ENCODE results near the gene AAGAB. TPM values are rescaled to one million over a fixed set of nuclear protein-coding genes. Genes with fewer than 3 reads are reported as not detected.

The AAGAB gene
- total RNA-seq, 2 experiments from 2014 or later, result 42.6 to 51.2 TPM

DNA sequence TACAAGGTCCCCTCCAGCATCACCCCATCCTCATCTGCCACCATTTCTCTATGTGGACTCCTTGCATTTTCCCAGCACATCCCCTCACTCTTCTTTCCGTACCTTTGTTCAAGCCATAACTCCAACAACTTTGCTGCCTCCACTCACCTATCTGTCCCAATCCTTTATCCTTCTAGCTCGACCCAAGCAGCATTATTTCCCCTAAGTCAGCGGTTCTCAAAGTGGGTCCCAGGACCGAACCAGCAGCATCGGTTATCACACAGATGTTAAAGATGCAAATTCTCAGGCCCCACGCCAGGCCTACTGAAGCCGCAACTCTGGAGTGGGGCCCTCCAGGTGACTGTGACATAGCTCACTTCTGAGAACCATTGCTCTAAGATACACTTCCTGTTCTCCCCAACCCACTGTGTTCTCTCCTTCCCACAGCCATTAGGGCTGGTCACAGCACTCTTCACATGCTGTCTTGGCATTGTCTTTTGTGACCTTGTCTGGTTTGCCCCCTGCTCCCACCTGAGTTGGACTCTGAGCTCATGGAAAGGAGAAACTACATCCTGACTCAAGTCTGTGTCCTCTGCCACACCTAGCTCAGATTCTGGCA lies 56.2 kb downstream of the AAGAB start:
- H3K27ac Mint-ChIP-seq, result peak overlapping the region; percentile 21
- H3K27me3 Mint-ChIP-seq, result no peaks in the 10 kb centered on the region
- TF ChIP-seq, protein P1, sequence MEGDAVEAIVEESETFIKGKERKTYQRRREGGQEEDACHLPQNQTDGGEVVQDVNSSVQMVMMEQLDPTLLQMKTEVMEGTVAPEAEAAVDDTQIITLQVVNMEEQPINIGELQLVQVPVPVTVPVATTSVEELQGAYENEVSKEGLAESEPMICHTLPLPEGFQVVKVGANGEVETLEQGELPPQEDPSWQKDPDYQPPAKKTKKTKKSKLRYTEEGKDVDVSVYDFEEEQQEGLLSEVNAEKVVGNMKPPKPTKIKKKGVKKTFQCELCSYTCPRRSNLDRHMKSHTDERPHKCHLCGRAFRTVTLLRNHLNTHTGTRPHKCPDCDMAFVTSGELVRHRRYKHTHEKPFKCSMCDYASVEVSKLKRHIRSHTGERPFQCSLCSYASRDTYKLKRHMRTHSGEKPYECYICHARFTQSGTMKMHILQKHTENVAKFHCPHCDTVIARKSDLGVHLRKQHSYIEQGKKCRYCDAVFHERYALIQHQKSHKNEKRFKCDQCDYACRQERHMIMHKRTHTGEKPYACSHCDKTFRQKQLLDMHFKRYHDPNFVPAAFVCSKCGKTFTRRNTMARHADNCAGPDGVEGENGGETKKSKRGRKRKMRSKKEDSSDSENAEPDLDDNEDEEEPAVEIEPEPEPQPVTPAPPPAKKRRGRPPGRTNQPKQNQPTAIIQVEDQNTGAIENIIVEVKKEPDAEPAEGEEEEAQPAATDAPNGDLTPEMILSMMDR (IDR thresholded peaks at IDR 0.05), result no peak
- peaks cover 49% of the 10 kb centered on the region for H3K36me3 Mint-ChIP-seq (ENCODE audit: low read depth)
- peaks cover 5% of the 10 kb centered on the region for H3K4me1 Mint-ChIP-seq (ENCODE audit: low read depth)
- DNase-seq (no peak), ATAC-seq (no peak)
- intact Hi-C loops (cut with micrococcal nuclease), result no loop called here
- CTCF ChIA-PET, result interaction anchor here (1.3 kb wide), 1 partner anchor 11 kb away, joined by 3 read pairs; no protein-coding TSS in a partner anchor
- H3K4me3 Mint-ChIP-seq, result no peak overlapping the region
- POLR2A ChIA-PET, result no interaction called here
- H3K9me3 Mint-ChIP-seq, result no peaks in the 10 kb centered on the region

DNA sequence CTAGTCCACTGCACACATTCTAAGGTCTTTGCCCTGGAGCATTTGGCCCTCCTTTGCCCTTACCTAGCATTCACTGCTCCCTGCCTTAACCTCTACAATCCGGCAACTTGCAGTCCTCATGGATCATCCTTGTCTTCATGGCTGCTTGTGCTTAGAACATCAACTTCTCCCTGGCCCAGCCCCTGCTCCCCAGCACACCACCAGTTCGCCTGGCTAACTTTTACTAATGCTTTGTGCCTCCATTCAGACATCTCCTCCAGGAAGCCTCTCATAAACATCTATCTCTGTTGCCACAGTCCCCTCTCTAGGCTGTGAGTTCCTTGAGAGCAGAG lies 57.1 kb downstream of the AAGAB start:
- no peak overlapping the region for H3K4me3 Mint-ChIP-seq
- H3K36me3 Mint-ChIP-seq (ENCODE audit: low read depth), result peaks cover 47% of the 10 kb centered on the region
- peak overlapping the region; percentile 9 for H3K27ac Mint-ChIP-seq
- ChIA-PET CTCF (no interaction called here), POLR2A (no interaction called here)
- H3K27me3 Mint-ChIP-seq, result no peaks in the 10 kb centered on the region
- TF ChIP-seq, protein P1 (IDR thresholded peaks at IDR 0.05), result no peak
- ATAC-seq, result no peak
- no peak for DNase-seq
- H3K4me1 Mint-ChIP-seq (ENCODE audit: low read depth), result peaks cover 8% of the 10 kb centered on the region
- intact Hi-C loops (cut with micrococcal nuclease), result no loop called here
- H3K9me3 Mint-ChIP-seq, result no peaks in the 10 kb centered on the region

DNA sequence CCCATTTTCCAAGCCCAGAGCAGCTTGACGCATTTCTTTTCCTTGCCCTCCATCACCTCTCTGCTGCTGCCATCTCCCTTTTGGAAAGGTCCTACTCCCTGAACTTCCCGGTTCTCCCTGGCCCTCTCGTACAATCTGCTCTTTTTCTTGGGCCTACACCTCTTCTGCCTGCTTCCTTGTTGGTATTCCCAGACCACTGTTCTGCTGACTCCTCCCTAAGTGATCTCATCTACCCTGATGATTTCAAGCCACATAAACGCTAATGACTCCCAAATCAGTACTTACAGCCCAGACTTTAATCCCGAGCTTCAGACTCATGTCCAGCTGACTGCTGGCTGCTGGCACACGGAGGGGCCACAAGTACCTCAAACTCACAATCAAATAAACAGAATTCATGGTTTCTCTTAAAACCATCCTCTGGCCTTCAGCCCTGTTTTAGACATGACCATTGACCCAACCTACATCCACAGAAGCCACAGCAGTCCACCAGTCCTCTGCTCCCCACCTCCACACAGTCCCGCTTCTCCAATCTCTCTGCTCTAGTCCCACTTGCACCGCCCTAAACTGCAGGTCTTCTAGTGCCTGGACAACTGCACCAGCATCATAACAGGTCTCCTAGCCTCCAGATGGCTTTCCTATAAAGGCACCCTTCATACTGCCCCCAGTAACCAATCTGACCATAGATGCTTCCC lies 57.6 kb downstream of the AAGAB start:
- DNase-seq (no peak), ATAC-seq (no peak)
- peak overlapping the region; percentile 9 for H3K27ac Mint-ChIP-seq
- TF ChIP-seq, protein P1 (IDR thresholded peaks at IDR 0.05), result no peak
- no peaks in the 10 kb centered on the region for H3K27me3 Mint-ChIP-seq
- H3K4me1 Mint-ChIP-seq (ENCODE audit: low read depth), result peaks cover 13% of the 10 kb centered on the region
- POLR2A ChIA-PET, result no interaction called here
- H3K36me3 Mint-ChIP-seq (ENCODE audit: low read depth), result peaks cover 48% of the 10 kb centered on the region
- H3K4me3 Mint-ChIP-seq, result no peak overlapping the region
- H3K9me3 Mint-ChIP-seq, result no peaks in the 10 kb centered on the region
- CTCF ChIA-PET, result no interaction called here
- intact Hi-C loops (cut with micrococcal nuclease), result no loop called here

DNA sequence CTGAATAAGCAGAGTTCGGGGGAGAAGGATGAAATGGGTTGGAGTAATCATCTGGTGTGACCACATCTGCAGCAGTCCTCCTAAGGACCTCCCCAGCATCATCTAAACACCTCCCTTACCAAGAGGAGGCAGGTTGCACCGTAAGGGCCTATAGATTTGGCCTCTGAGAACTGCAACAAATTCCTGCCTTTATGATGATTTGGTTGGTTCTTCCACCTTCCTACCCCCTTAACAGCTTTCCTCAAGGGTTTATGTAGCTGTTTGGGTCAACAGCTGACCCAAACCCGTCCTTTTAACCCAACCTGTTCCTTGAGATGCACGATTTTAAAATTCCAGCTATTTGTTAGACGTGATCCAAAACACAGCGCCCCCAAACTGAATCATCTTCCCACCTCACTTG lies 58.2 kb downstream of the AAGAB start:
- H3K4me3 Mint-ChIP-seq, result no peak overlapping the region
- peak overlapping the region; percentile 4 for H3K27ac Mint-ChIP-seq
- intact Hi-C loops (cut with micrococcal nuclease), result no loop called here
- H3K36me3 Mint-ChIP-seq (ENCODE audit: low read depth), result peaks cover 46% of the 10 kb centered on the region
- no peaks in the 10 kb centered on the region for H3K9me3 Mint-ChIP-seq
- DNase-seq, result no peak
- ChIA-PET POLR2A (no interaction called here), CTCF (no interaction called here)
- TF ChIP-seq, protein P1 (IDR thresholded peaks at IDR 0.05), result no peak
- no peak for ATAC-seq
- H3K27me3 Mint-ChIP-seq, result no peaks in the 10 kb centered on the region
- H3K4me1 Mint-ChIP-seq (ENCODE audit: low read depth), result peaks cover 13% of the 10 kb centered on the region

DNA sequence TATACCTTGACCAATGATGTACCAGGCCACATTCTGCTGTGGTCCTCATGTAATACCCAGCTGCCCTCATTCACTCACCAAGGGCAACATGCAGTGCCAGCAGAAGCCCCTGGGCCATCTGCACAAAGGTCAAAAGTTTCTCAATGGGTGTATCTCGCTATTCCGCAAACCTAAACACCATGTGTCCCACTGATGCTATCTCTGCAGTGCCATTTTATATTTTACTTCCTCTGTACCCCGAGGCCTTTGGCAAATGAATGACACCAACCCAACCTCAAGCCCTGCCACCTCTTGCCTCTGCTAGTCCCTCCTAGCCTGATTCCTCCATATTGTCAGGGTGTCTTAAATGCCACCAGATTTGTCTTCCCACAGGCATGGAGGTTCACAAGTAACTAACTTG lies 59.2 kb downstream of the AAGAB start:
- Mint-ChIP-seq H3K4me1 (ENCODE audit: low read depth) (peaks cover 13% of the 10 kb centered on the region), H3K9me3 (no peaks in the 10 kb centered on the region), H3K36me3 (ENCODE audit: low read depth) (peaks cover 43% of the 10 kb centered on the region), H3K27ac (no peak overlapping the region), H3K4me3 (no peak overlapping the region), H3K27me3 (no peaks in the 10 kb centered on the region)
- ChIA-PET CTCF (no interaction called here), POLR2A (no interaction called here)
- TF ChIP-seq, protein P1 (IDR thresholded peaks at IDR 0.05), result no peak
- intact Hi-C loops (cut with micrococcal nuclease), result no loop called here
- DNase-seq (no peak), ATAC-seq (no peak)

Data from activated CD8-positive, alpha-beta T cell treated with anti-CD3 and anti-CD28 coated beads for 36 hours (primary cell).